Neutrophil (primary cell): Measurements from ENCODE around the gene CENPT.

ENCODE experiments used
- H3K27ac ChIP-seq: fragments of 200-600 bp; sonication (generic); 2 replicates; pipeline ENCODE4 v1.5.1; 2016; ENCODE audit warnings: mild to moderate bottlenecking, moderate library complexity
- H3K27me3 ChIP-seq: fragments of 200-600 bp; sonication (generic); 2 replicates; pipeline ENCODE4 v1.6.0; 2016; ENCODE audit warnings: mild to moderate bottlenecking
- H3K36me3 ChIP-seq: fragments of 200-600 bp; sonication (generic); 2 replicates; pipeline ENCODE4 v1.5.1; 2017
- H3K4me1 ChIP-seq, 2 experiments: fragments of 200-600 bp in 1 of 2; sonication (generic) in 1 of 2; 1 replicate in 1 of 2; 2 replicates in 1 of 2; pipeline versions ENCODE4 v1.5.1 to v1.6.1; 2013 to 2016; ENCODE audit warnings: low read depth in 1 of 2, low read length in 1 of 2, mild to moderate bottlenecking in 1 of 2, moderate library complexity in 1 of 2; ENCODE audit not compliant: control insufficient read depth in 1 of 2, insufficient read depth in 1 of 2
- H3K4me3 ChIP-seq, 2 experiments: fragments of 200-600 bp in 1 of 2; sonication (generic) in 1 of 2; 1 replicate in 1 of 2; 2 replicates in 1 of 2; pipeline ENCODE4 v1.5.1; 2013 to 2016; ENCODE audit warnings: low read depth in 1 of 2, low read length in 1 of 2, mild to moderate bottlenecking in 1 of 2, moderate library complexity in 1 of 2
- H3K9me3 ChIP-seq: fragments of 200-600 bp; sonication (generic); 2 replicates; pipeline ENCODE4 v1.5.1; 2016
- TF ChIP-seq, protein P1 (sequence below): fragments of 200-600 bp; sonication (generic); IDR thresholded peaks from 2 replicates; pipeline ENCODE4 v1.5.1; 2016; ENCODE audit warnings: antibody characterized with exemption

The CENPT gene

GRCh38 chr16:67883872-67884261 is 36.4 kb upstream of the CENPT start:
- Histone ChIP-seq H3K36me3 (peaks cover 81% of the 10 kb centered on the region), H3K27ac (peak overlapping the region; percentile 15), H3K4me3 (no peak overlapping the region), H3K4me1 (no peaks in the 10 kb centered on the region), H3K27me3 (no peaks in the 10 kb centered on the region), H3K9me3 (no peaks in the 10 kb centered on the region)
- TF ChIP-seq, protein P1, sequence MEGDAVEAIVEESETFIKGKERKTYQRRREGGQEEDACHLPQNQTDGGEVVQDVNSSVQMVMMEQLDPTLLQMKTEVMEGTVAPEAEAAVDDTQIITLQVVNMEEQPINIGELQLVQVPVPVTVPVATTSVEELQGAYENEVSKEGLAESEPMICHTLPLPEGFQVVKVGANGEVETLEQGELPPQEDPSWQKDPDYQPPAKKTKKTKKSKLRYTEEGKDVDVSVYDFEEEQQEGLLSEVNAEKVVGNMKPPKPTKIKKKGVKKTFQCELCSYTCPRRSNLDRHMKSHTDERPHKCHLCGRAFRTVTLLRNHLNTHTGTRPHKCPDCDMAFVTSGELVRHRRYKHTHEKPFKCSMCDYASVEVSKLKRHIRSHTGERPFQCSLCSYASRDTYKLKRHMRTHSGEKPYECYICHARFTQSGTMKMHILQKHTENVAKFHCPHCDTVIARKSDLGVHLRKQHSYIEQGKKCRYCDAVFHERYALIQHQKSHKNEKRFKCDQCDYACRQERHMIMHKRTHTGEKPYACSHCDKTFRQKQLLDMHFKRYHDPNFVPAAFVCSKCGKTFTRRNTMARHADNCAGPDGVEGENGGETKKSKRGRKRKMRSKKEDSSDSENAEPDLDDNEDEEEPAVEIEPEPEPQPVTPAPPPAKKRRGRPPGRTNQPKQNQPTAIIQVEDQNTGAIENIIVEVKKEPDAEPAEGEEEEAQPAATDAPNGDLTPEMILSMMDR = peak; percentile 79

DNA sequence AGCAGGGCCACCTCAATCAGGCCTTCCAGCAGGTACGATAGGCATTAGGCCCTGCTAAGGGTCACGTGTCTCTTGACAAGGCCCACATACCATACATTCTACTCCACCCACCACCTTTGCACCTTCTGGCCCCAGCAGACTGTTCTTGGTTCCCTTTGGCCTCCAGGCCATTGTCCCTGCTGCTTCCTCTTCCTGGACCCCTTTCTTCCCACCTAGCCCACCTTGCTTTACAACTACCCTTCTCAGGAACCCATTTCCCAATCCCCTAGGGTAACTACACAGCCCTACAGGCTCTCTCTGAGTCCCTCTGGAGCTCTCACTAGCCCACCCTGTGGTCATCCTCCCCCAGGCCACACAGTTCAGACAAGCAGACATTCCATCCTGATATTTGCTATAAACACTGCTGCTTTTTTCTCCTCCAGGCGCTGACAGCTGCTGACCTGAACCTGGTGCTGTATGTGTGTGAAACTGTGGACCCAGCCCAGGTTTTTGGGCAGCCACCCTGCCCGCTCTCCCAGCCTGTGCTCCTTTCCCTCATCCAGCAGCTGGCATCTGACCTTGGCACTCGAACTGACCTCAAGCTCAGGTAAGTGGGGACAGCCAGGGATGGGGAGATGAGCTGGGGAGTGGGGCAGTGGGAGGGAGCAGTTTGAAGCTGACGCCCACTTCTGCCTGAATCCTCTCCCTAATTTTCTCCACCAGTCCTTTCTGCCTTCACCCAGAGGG is 35.8 kb upstream of the CENPT start:
- TF ChIP-seq, protein P1 = no peak
- H3K27ac ChIP-seq = peak overlapping the region; percentile 15
- peaks cover 86% of the 10 kb centered on the region for H3K36me3 ChIP-seq

DNA sequence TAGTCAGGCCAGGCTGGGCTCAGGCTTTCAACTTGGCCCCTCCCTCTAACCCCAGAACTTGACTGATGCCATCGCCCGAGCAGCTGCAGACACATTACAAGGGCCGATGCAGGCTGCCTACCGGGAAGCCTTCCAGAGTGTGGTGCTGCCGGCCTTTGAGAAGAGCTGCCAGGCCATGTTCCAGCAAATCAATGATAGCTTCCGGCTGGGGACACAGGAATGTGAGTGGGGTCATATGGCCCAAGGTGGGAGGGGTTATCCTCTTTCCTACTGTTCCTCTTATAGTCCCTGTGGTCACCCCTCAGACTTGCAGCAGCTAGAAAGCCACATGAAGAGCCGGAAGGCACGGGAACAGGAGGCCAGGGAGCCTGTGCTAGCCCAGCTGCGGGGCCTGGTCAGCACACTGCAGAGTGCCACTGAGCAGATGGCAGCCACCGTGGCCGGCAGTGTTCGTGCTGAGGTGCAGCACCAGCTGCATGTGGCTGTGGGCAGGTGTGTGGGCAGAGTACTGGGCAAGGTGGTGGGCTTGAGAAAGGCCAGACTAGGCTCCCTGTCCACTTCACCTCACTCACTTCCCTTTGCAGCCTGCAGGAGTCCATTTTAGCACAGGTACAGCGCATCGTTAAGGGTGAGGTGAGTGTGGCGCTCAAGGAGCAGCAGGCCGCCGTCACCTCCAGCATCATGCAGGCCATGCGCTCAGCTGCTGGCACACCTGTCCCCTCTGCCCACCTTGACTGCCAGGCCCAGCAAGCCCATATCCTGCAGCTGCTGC is 35.1 kb upstream of the CENPT start:
- H3K36me3 ChIP-seq = peaks cover 94% of the 10 kb centered on the region
- TF ChIP-seq, protein P1 = no peak
- no peaks in the 10 kb centered on the region for H3K9me3 ChIP-seq
- H3K27ac ChIP-seq = no peak overlapping the region
- no peaks in the 10 kb centered on the region for H3K4me1 ChIP-seq
- H3K27me3 ChIP-seq = no peaks in the 10 kb centered on the region
- H3K4me3 ChIP-seq = no peak overlapping the region

More for the DNA sequence above, 35.8 kb upstream of the CENPT start:
- H3K27me3 ChIP-seq = no peaks in the 10 kb centered on the region
- no peaks in the 10 kb centered on the region for H3K9me3 ChIP-seq
- no peak overlapping the region for H3K4me3 ChIP-seq
- H3K4me1 ChIP-seq = no peaks in the 10 kb centered on the region

GRCh38 chr16:67881621-67882161 is 34.2 kb upstream of the CENPT start:
- no peaks in the 10 kb centered on the region for H3K9me3 ChIP-seq
- H3K27me3 ChIP-seq = no peaks in the 10 kb centered on the region
- TF ChIP-seq, protein P1 = no peak
- H3K4me3 ChIP-seq = no peak overlapping the region
- H3K36me3 ChIP-seq = peaks cover 99% of the 10 kb centered on the region
- no peaks in the 10 kb centered on the region for H3K4me1 ChIP-seq
- no peak overlapping the region for H3K27ac ChIP-seq

DNA sequence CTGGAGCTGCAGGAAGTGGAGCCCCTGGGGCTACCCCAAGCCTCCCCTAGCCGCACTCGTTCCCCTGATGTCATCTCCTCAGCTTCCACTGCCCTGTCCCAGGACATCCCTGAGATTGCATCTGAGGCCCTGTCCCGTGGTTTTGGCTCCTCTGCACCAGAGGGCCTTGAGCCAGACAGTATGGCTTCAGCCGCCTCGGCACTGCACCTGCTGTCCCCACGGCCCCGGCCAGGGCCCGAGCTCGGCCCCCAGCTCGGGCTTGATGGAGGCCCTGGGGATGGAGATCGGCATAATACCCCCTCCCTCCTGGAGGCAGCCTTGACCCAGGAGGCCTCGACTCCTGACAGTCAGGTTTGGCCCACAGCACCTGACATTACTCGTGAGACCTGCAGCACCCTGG is 33.1 kb upstream of the CENPT start:
- H3K27me3 ChIP-seq = no peaks in the 10 kb centered on the region
- no peak overlapping the region for H3K27ac ChIP-seq
- no peaks in the 10 kb centered on the region for H3K9me3 ChIP-seq
- peaks cover 97% of the 10 kb centered on the region for H3K36me3 ChIP-seq
- H3K4me1 ChIP-seq = no peaks in the 10 kb centered on the region
- H3K4me3 ChIP-seq = no peak overlapping the region
- TF ChIP-seq, protein P1 = no peak
